Spleen (tissue), 7 donors: Measurements from ENCODE around the gene ATF6.

Experiments
- POLR2A ChIP-seq, 3 donors: fragments of 450-650 bp; IDR thresholded peaks; one replicate each; pipeline ENCODE4 v1.5.1; 2017; ENCODE audit warnings: antibody characterized with exemption in 3 of 3, mild to moderate bottlenecking in 1 of 3
- POLR2AphosphoS5 ChIP-seq, 3 donors: sonication (generic); formaldehyde crosslinking; IDR thresholded peaks; one replicate each; pipeline ENCODE4 v1.5.1; 2017; ENCODE audit warnings: antibody characterized with exemption in 3 of 3
- TF ChIP-seq, protein P1 (sequence below), 11 experiments: fragments of 200-600 bp in 7 of 11; fragments of 450-650 bp in 4 of 11; sonication (generic) in 4 of 11; IDR thresholded peaks in 8 of 11; conservative IDR thresholded peaks in 3 of 11; 1 replicate in 7 of 11; 2 replicates in 4 of 11; pipeline versions ENCODE4 v1.4.0 to v1.8.0; 2016 to 2021; ENCODE audit warnings: antibody characterized with exemption in 11 of 11, inconsistent platforms in 4 of 11, mild to moderate bottlenecking in 1 of 11
- donor health status: DM: no; HTN: no; CAD: no; lungs with moderate emphysema.
- donor health status: DM: no; HTN: no; CAD: no.
- donor health status: DM: no; HTN: no; CAD: no.

DNA sequence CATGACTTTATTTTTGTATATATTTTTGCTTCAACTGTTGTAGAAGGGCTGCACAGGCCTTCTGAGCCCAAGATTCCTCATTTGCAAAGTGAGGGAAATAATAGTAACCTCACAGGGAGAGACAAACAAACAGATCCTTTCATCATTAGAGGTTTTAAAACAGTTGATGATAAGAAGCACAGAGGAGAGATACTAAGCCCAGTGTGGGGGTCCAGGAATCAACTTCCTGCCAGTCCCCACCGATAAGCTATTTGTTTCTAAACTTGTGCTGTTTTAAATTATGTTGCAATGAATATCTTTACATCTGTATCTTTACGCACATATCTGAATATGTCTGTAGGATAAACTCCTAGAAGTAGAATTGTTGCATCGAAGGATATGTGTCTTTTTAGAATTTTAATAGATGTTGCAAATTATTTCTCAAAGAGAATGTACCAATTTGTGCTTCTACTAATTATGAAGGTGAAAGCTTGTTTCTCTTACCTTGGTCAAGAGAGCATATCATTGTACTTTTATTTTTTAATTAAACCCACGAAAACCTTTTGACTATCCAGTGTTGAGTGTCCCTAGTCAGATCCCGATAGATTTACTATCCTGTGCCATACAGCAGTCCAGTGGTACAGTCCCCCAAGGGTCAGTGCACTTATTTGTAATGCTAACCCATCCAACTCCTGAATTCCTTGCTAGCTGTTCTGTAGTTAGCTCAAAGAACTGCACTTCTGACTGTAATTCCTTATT lies 34.0 kb upstream of the ATF6 start:
- TF ChIP-seq, protein P1, sequence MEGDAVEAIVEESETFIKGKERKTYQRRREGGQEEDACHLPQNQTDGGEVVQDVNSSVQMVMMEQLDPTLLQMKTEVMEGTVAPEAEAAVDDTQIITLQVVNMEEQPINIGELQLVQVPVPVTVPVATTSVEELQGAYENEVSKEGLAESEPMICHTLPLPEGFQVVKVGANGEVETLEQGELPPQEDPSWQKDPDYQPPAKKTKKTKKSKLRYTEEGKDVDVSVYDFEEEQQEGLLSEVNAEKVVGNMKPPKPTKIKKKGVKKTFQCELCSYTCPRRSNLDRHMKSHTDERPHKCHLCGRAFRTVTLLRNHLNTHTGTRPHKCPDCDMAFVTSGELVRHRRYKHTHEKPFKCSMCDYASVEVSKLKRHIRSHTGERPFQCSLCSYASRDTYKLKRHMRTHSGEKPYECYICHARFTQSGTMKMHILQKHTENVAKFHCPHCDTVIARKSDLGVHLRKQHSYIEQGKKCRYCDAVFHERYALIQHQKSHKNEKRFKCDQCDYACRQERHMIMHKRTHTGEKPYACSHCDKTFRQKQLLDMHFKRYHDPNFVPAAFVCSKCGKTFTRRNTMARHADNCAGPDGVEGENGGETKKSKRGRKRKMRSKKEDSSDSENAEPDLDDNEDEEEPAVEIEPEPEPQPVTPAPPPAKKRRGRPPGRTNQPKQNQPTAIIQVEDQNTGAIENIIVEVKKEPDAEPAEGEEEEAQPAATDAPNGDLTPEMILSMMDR (IDR thresholded peaks at IDR 0.05 in 8 of 11, conservative IDR thresholded peaks at IDR 0.05 in 3 of 11) = no peak
- TF ChIP-seq POLR2AphosphoS5 (IDR thresholded peaks at IDR 0.05) (no peak), POLR2A (IDR thresholded peaks at IDR 0.05) (no peak)
